Measurements from ENCODE around the gene GDPD2.

Gene GDPD2

DNA sequence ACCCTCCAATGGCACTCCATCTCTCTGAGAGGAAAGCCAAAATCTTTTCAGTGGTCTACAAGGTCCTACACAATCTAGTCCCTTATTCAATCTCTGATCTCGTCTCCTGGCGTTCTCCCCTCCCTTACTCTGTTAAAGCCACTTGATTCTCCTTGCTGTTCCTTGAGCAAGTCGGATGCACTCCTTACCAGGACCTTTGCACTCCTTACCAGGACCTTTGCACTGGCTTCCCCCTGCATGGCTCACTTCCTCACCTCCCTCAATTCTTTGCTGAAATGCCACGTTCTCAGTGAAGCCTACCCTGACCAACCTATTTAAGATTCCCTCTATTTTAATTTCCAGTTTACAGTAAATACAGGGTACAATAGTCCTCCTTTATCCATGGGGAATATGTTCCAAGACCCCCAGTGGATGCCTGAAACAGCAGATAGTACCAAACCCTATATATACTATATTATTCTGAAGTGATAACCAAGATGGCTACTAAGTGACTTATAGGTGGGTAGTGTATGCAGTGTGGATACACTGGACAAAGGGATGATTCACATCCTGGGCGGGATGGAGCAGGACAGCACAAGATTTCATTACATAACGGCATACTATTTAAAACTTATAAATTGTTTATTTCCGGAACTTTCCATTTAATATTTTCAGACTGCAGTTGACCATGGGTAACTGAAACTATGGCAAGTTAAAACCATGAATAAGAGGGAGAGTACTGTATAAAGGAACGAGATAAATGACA, 15.0 kb downstream of the GDPD2 start:
- DNase-seq: no peak

DNA sequence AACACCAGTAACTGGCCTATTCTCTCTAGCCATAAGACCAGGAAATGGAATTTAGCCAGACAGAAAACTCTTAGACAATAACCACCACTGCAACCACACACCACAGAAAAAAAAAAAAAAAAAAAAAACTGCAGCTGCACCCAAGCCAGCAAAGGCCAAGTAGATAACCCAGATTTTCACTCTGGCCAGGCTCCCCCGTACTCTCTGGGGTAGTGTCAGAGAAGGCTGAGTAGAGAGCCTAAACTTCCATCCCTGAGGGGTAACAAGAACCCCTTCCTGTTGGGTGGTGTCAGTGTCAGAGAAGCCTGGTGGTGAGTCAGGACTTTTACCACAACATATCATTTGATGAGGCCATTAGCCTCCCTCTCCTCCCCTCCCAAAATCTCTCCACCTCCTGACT, 15.9 kb downstream of the GDPD2 start:
- peak; percentile 17 for DNase-seq

DNA sequence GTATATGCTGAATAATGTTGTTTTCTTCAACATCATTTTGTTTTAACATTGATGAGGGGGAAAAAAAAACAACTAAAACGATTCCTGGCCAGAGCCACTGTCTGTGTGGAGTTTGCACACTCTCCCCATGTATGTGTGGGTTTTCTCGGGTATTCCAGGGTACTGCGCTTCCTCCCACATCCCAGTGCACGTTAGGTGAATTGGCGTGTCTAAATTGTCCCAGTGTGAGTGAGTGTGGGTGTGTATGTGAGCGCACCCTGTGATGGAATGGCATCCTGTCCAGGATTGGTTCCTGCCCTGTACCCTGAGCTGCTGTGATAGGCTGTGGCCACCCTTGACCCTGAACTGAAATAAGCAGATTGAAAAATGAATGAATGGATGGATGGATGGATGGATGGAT, 19.1 kb downstream of the GDPD2 start:
- DNase-seq: no peak

DNA sequence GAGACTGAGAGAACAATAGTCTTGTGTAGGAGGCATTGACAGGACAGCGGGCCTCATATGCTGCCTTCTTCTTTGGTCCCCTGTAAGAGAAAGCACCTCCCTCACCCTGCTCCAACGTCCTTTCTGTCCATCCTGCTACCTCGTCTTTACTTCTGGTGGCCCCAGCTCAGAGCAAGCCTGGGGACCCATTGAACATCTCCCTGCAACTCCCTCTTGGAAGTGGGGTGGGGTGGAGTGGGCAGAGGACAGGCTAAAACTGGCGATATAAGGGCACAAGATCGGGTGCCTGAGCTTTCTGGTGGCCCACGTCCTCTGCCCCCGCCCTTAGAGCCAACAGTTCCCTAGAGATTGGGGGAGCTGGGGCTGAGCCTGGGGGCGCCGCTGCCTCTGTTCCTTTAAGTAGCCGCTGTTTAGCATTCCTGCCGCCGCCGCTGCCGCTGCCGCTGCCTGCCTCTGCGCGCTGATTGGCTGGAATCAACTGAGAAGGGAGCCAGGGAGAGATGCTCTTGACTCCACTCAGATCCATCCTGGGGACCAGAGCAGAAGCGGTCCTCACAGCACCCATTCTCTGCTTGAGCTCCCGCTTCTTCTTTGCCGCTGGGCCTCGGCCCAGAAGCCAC, 21.3 kb downstream of the GDPD2 start, which contains the start of gene DLG3:
Gene DLG3, plus strand, starts transcription at position 510 of the 620 bp plus-strand sequence. CDS start 367 bp downstream, outside the sequence.
- peak; percentile 57 for DNase-seq

DNA sequence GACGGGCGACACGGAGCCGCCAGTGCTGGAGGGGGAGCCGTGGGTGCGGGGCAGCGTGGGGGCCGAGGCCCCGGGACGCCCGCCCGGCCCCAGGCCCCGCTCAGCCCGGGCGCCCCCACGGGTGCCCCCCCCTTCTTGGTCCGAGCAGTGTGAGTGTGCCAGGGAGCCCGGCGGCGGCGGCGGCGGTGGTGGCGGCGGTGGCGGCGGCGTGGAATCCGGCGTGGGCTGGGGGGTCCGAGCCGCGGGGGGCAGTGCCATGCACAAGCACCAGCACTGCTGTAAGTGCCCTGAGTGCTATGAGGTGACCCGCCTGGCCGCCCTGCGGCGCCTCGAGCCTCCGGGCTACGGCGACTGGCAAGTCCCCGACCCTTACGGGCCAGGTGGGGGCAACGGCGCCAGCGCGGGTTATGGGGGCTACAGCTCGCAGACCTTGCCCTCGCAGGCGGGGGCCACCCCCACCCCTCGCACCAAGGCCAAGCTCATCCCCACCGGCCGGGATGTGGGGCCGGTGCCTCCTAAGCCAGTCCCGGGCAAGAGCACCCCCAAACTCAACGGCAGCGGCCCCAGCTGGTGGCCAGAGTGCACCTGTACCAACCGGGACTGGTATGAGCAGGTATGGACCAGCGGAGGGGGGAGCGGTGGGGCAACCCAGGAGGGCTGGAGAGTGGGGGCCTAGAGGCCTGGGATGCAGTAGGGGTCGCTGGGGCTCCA, 22.0 kb downstream of the GDPD2 start:
- DNase-seq: no peak

DNA sequence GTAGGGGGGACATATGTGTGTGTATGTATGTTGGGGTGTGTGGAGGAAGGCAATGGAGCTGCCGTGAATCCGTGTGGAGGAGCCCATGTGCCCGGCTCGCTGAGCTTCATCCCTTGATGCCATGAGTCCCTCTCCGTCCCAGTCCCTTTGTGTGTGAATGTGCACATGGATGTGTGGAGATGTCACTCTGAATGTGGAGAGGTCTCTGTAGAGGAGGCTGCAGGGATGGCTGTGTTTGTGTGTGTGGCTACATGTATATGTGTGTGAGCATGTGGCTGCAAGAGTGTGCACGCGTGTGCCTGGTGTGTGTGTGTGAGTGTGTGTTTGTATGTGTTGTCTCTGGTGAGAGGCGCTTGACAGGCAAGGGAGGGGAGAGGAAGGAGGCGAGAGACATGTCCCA, 22.8 kb downstream of the GDPD2 start:
- DNase-seq: no peak

DNA sequence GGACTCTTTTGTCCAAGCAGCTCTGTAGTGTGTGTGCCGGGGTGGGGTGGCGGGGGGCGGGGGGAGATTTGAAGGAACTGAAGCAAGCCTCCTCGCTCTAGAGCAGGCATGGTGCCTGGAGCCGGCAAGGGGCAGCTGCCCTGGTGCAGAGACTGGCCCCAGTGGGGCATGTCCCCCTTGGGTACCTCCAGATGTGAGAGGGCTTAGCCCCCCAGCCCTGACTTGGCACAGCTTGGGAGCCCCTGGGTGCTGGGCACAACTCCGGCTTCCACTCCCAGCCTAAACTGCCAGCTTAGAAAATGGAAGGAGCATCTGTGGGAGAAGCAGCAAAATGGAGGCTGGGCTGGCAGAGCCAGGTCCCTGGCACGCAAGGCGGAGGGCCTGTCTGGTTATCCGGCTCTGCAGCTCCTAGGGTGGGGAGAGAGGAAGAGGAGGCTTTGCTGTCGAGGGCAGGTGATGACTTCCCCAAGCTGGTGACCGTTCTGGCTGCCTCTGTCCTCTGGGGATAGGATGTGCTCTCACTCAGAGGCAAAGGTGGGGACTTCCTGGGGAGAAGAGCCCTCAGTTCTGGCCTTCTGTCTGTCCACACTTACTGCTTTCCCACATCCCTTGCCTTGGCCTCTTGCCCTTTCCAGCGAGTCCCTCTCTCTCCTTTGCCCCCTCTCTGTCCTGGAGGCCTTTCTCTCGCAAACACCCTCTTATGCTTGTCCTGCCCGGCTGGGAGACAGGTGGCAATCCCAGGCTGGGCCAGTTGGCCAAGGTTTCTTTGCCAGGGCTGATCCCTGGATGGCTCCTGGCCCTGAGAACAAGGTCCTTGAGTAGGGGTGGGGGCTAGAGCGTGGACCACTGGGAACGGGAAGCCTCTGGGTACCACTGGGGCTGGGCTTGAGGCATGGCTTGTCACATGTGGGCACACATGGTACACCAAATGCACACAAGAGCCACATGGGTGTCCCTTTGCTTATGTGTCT, 23.6 kb downstream of the GDPD2 start:
- no peak for DNase-seq

DNA sequence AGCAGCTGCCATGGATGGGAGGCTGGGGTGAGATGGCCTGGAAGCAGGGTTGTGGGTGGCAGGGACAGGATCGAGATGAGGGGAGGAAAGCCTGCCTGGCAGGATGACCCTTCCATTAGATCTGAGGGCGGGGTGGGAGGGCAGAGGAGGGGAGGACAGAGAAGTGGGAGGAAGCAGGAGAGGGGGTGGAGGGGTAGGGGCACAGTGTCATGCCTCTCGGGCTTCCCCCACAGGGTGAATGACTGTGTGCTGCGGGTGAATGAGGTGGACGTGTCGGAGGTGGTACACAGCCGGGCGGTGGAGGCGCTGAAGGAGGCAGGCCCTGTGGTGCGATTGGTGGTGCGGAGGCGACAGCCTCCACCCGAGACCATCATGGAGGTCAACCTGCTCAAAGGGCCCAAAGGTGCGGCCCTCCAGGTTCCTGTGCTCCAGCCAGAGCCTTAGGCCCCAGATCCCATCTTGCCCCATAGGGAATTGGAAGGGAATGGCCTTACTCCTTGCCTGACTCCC, 26.4 kb downstream of the GDPD2 start:
- no peak for DNase-seq

DNA sequence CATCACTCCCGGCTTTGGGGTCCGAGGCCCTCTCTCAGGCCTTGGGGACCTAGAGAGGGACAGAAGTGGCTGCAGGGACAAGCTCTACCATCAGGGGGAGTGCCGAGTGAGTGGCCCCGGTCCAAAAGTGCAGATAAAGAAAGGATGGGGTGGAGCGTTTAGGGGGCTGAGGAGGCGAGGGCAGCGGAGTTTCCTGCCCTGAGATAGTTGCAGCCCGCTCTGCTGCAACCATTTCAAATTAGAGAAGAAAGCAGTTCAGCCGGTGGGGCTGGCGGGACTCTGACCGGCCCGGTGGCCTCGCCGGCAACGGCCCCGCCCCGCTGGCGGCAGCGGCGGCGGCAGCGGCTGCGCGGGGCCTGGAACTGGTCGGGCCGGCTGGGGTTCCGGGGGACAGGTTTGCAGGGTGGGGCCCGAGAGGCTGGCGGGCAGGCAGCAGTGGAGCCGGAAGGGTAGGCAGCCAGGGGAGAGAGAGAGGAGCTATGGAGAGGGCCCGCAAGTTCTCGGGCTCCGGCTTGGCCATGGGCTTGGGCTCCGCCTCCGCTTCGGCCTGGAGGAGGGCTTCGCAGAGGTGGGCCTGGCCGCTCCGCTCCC, 29.1 kb downstream of the GDPD2 start:
- peak; percentile 56 for DNase-seq

DNA sequence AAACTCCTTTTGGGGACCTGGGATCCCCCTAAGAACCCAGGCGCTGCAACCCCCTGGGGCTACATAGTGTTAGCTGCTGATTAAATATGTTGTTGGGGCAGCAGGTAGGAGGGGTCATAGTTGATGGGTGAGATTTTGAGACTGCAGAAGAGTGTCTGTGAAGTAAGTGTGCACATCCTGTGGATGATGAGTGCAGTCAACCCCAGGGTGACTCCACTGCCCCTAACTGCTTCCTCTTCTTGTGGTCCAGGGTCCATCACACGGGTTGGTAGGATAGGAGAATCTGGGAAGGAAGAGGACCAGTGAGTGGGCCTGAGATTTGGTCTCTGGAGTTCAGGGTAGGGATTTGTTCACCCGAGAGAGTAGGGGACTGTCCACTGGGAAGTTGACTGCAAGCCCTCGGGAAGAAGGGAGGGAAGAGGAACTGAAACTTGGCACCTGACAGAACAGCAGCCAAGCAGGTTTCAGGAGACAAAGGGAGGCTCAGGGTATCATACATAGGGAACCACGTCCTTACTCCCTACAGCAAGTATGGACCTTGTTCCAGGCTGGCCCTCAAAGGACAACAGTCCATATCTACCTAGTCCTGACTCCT, 30.0 kb downstream of the GDPD2 start:
- DNase-seq: no peak

DNA sequence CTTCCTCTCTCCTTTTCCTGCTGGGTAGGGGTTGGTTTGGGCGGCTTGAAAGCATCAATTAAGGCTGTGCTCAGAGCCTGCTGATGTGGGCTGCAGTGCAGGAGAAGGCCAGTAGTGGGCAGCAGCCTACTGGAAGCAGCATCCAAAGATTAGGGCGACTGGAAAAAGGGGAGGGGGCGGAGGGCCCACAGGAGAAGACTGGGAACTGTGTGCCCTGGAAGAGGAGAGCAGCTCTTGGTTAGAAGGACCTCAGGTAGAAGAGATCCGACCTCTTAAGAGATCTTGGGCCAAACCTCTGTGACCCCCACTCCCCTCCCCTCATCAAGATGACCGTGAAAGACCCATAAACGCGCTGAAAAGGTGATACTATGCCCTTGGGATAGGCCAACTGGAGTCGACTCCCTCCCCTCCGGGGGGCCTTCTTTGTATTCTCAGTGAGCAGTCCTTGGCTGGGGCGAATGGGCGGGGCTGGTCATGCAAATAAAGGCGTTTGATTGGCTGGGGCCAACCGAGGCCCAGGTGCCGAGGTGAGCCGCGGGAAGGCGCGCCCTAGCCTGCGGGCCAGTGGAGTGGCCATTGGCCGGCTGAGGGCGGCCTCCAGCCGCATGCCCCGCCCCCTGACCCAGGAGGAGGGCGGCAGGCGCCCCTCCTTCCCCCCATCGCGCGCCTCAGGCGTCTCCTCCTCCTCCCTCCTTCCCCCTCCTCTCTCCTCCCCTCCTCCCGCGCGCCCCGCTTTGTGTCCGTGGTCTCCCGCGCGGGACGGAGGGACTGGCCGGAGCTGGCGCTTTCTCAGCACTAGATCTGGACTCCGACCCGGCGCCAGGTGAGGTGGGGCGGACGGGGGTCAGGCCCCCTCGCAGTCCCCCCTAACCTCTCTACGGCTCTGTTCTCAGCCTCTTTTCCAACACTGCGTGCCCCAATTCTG, 31.6 kb downstream of the GDPD2 start:
- DNase-seq: peak; percentile 51

DNA sequence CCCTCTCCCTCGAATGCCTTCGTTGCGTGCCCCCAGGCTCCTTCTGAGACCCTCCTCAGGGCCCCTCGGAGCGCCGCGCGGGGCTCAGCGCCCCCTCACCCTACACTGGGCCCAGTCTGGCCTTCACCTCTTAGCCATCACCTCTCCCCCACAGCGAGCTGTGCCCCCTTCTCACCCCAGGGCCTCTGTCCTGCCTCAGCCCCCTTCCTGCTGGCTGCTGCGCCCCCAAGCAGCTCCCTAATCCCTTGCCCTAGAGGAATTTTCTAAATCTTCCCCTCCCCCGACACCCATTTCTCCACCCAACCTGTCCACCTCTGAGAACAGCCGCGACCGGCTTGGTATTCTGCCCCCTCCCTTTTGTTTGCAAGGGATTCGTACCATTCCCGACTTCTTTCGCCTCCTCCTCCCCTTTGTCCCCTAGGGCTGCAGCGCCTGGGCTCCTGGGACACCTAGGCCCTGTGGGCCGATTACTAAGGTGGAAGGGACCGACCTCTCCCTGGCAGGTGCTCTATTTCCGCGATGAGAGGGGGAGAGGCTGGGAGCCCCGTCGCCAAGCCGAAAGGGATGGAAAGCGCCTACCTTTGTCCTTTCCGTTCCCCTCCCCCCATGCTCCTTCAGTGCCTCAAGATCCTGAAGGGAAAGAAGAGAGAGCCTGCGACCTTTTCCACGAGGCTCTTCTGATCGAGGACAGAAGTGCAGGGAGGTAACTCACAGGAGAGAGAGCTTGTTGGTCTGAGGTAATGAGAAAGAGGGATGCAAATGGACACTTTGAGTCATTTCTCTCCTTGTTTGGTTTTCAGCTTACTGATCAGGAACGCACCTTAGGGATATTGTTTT, 32.5 kb downstream of the GDPD2 start:
- DNase-seq: no peak

DNA sequence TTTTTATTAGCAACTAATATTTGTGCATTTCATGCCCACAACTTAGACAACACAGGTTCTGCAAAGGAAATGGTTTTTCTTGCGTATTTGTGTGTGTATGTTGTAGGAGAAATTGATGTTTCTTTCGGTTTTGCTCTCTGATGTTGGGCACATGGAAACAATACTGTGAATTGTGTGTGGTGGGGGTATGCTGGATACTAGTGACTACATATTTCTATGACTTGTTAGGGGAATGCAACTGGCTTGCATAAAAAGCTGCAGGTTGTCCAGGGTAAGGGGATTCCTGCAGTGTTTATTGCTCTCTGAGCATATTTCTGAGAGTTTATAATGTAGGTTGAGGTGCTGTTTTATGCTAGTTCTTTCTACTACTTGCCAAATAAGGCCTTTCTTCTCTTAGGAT, 33.1 kb downstream of the GDPD2 start:
- DNase-seq: no peak

DNA sequence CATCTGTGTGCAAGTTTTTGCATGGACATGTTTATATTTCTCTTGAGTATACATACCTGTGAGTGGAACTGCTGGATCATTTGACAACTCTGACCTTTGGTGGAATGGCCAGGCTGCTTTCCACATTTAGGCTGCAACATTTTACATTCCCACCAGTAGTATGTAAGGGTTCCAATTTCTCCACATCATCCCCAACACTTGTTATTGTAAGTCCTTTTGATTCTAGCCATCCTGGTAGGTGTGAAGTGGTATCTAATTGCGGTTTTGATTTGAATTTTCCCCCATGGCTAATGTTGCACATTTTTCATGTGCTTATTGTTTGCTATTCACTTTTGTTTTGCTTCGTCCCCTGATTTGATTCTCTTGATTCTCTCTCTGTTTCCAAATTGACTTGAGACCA, 37.9 kb downstream of the GDPD2 start:
- no peak for DNase-seq

DNA sequence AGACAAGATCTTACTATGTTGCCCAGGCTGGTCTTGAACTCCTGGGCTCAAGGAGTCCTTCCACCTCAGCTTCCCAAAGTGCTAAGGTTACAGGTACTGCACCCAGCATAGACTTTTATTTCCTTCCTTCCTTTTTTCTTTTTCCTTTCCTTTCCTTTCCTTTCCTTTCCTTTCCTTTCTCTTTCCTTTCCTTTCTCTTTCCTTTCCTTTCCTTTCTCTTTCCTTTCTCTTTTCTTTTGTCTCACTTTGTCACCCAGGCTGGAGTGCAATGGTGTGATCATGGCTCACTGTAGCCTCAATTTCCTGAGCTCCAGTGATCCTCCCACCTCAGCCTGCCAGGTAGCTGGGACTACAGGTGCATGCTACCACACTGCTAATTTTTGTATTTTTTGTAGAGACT, 40.9 kb downstream of the GDPD2 start:
- no peak for DNase-seq

DNA sequence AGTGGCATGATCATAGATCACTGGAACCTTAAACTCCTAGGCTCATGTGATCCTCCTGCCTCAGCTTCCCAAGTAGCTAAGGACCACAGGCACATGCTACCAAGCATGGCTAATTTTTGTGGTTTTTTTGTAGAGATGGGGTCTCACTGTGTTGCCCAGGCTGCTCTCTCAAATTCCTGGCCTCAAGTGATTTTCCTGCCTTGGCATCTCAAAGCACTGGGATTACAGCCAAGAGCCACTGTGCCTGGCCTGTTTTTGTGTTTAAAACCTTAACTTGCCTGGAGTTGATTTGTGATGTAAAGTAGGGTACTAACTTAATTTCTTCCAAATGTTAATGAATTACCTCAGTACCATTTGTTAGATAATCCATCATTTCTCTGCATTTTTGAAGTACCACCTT, 43.9 kb downstream of the GDPD2 start:
- DNase-seq: no peak

DNA sequence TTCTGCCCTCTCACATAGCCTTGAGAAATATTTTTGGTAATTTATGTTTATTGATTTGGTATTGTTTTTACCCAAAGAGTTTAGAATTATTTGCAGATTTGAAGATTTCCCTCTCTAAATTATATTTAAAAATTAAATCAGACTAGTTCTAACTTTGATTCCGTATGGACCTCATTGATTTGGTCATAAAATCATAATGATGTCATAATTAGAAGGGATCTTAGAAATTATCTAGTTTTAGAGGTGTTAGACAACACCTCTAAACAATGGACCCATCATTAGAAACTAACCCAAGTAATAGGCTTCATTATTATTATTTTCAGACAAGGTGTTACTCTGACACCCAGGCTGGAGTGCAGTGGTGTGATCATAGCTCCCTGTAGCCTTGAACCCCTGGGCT, 45.6 kb downstream of the GDPD2 start:
- no peak for DNase-seq

DNA sequence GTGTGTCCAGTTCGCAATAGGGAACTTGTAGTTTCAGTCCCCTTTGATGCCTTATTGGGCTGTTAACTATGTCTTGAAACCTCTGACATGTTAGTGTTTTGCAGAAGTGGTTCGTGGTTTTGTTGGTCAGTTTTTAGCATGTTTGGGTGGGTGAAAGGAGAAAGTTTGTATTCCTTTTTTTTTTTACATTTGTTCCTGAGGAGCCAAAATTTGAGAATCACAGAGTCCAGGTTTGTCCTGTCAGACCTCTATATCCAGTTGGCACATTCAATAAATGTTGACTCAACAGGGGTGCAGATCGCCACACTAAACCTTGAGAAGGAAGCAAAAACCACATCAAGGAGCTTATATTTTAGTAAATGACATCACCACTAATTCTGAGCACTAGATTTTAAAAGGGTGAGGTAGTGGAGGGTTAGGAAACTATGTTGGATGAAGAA, 47.8 kb downstream of the GDPD2 start:
- DNase-seq: no peak

All from fibroblast of skin of scalp (primary cell).